NOMO-1 (cell line): Measurements from ENCODE around the gene CDCA5.

Experiments used
- DNase-seq, 2 experiments: peaks; one replicate each; lab custom pipeline; 2025; ENCODE audit not compliant: unreplicated experiment in 2 of 2; lab: John Stamatoyannopoulos, UW

The CDCA5 gene

GRCh38 chr11:65083834-65084597 lies at the start of gene CDCA5, which contains the start of gene ZFPL1:
TSS of gene CDCA5 (minus strand) at chr11:65084040. CDS start at chr11:65083978, 62 bp downstream.
TSS of gene ZFPL1 (plus strand) at chr11:65084222. CDS start at chr11:65084699, 477 bp downstream.
- DNase-seq: peak; percentile 92 to 97

GRCh38 chr11:65132988-65133700 lies 49.3 kb upstream of the CDCA5 start:
- peak; percentile 61 to 69 for DNase-seq

GRCh38 chr11:65132238-65132987 lies 48.6 kb upstream of the CDCA5 start:
- DNase-seq: no peak

GRCh38 chr11:65131895-65132237 lies 48.0 kb upstream of the CDCA5 start:
- DNase-seq: no peak

- DNase-seq: no peak
Measured at GRCh38 chr11:65131417-65131776, 47.6 kb upstream of the CDCA5 start.

- DNase-seq: no peak
Measured at GRCh38 chr11:65130631-65131416, 47.0 kb upstream of the CDCA5 start.

GRCh38 chr11:65129649-65130441 lies 46.0 kb upstream of the CDCA5 start:
- no peak for DNase-seq

GRCh38 chr11:65128182-65129145 lies 44.6 kb upstream of the CDCA5 start:
- no peak for DNase-seq

- no peak for DNase-seq
Measured at GRCh38 chr11:65127473-65128181, 43.8 kb upstream of the CDCA5 start.

GRCh38 chr11:65126624-65127274 lies 42.9 kb upstream of the CDCA5 start:
- no peak for DNase-seq

GRCh38 chr11:65125197-65126056 lies 41.6 kb upstream of the CDCA5 start:
- DNase-seq: no peak

GRCh38 chr11:65124480-65125196 lies 40.8 kb upstream of the CDCA5 start:
- no peak for DNase-seq

- DNase-seq: peak; percentile 98
Measured at GRCh38 chr11:65121865-65122696, 38.2 kb upstream of the CDCA5 start, which contains the start of the genes FAU and MRPL49. TSS of gene FAU (minus strand) at chr11:65122134. CDS start at chr11:65121813, 321 bp downstream. TSS of gene MRPL49 (plus strand) at chr11:65122321. CDS start at chr11:65122347, 26 bp downstream.

GRCh38 chr11:65121447-65121864 lies 37.6 kb upstream of the CDCA5 start:
- DNase-seq: peak; percentile 14 to 20

- no peak for DNase-seq
Measured at GRCh38 chr11:65120831-65121230, 37.0 kb upstream of the CDCA5 start.
